Stimulated activated CD4-positive, alpha-beta T cell treated with anti-CD3 and anti-CD28 coated beads, Interleukin-12 subunit alpha, Interleukin-12 subunit beta, amount 100 ng/mL, for 48 hours (primary cell): Measurements from ENCODE around the gene PCCA.
A peak's percentile ranks its signal among the peaks of the same experiment; 100 is the strongest.
"Not testable (repeated sequence)": the region's sequence is repeated elsewhere in the genome, so short reads cannot be mapped to it uniquely, and the experiment has no call there.

ENCODE experiments used
- DNase-seq, 3 donors: peaks; one replicate each; pipeline ENCODE4 v3.0.0-alpha.2; 2020; ENCODE audit warnings: low read depth in 2 of 3, low spot score in 1 of 3

PCCA gene, protein sequence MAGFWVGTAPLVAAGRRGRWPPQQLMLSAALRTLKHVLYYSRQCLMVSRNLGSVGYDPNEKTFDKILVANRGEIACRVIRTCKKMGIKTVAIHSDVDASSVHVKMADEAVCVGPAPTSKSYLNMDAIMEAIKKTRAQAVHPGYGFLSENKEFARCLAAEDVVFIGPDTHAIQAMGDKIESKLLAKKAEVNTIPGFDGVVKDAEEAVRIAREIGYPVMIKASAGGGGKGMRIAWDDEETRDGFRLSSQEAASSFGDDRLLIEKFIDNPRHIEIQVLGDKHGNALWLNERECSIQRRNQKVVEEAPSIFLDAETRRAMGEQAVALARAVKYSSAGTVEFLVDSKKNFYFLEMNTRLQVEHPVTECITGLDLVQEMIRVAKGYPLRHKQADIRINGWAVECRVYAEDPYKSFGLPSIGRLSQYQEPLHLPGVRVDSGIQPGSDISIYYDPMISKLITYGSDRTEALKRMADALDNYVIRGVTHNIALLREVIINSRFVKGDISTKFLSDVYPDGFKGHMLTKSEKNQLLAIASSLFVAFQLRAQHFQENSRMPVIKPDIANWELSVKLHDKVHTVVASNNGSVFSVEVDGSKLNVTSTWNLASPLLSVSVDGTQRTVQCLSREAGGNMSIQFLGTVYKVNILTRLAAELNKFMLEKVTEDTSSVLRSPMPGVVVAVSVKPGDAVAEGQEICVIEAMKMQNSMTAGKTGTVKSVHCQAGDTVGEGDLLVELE

GRCh38 chr13:100088644-100089464 is at the start of gene PCCA:
Gene PCCA, plus strand, starts transcription at chr13:100089093. Its CDS starts 28 bp downstream, at chr13:100089121.
- peak; percentile 59 to 85 (median 67) for DNase-seq

DNA sequence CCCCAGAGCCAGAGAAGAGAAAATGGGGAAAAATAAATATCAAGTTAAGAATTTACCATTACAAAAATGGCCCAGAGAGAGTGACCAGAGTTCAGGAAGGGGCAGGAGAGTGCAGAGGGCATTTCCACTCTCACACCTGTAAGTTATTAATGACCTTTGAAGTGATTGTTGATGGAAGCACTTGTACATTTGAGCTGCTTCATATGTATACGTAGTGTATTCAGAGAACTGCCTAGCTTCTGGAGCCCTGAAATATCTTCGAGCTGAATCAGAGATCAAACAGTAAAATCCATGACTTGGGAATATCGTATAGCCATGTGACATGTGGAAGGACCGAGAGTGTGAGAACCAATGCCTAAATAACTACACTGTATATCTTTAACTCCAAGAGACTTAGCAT is 49.2 kb upstream of the PCCA start:
- DNase-seq = no peak

DNA sequence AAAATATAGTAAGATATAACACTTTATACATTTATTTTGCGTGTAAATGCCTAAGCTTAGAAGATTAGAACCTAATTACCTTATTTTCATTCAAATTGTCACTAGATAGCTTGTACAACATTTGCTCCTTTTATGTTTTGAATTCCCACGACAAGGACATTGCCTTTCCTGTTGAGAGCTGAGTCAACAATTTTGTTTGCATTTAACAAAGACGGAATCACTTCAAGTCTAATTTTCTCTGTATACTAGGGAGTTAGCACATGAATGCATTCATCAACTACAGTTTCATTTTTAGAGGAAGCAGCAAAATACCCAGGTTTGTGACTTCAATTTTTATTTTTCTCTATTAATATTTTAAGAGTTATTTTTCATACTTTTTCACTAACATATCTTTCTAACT is 48.7 kb upstream of the PCCA start:
- DNase-seq = no peak

DNA sequence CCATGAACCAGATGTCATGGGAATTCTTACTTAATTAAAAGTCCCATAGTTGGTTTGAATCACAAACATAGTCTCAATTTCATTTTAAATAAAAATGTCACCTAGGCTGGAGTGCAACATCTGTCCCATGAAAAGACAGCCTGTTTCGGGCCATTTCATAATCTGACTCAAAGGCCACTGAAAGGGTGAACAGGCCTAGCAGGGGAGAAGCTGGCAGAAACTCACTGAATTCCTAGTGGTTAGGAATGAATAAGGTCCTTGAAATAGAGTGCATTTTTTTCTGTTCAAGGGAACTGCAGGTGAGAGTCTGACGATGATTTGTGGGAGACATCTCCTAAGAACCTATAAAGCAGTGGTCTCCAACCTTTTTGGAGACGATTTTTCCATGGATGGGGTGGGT is 44.0 kb upstream of the PCCA start:
- no peak for DNase-seq

DNA sequence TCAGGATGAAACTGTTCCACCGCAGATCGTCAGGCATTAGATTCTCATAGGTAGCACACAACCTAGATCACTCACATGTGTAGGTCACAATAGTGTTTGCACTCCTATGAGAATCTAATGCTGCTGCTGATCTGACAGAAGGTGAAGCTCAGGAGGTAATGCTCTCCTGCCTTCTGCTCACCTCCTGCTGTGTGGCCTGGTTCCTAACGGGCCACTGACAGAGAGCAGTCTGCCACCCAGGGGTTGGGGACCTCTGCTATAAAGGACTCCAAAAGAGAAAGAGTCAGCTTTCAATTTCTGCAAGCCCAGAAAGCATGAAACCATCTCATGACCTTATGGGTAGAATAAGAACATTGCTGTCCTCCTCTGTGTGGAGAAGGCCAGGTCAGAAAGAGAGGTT is 43.5 kb upstream of the PCCA start:
- no peak for DNase-seq

DNA sequence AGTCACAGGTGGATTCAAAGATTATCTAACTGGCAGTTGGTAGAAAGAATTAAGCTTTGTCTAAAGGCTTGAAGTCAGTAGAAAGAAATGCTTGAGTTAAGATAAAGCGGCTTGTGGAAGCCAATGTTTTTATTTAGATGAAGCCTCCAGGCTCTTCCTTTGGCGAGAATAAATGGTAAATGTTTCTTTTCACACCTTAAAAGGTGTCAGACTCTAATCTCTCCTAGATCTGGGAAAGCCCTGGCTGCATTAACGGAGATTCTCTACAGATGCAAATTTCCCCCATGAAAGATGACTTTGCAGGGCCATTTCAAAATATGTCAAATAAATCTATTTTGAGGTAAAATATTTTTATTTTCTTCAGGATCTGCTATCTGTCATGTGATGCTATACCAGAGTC is 37.8 kb upstream of the PCCA start:
- DNase-seq = no peak

DNA sequence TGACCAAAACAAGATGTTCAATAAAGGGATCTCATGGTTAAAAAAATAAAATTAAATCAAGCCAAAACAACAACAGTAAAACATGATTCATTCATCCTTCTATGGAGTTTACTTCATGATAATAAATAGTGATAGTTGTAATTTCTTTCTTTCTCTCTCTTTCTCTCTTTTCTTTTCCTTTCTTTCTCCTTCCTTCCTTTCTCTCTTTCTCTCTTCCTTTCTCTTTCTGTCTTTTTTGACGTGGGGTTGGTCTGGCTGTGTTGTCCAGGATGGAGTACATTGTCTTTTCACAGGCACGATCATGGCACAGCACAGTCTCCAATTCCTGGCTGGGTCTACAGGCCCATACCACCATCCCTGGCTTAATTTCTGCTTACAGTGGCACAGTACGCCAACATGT is 29.1 kb upstream of the PCCA start:
- no peak for DNase-seq

GRCh38 chr13:100063333-100063732 is 25.6 kb upstream of the PCCA start:
- no peak for DNase-seq

GRCh38 chr13:100063906-100064305 is 25.0 kb upstream of the PCCA start:
- no peak for DNase-seq

DNA sequence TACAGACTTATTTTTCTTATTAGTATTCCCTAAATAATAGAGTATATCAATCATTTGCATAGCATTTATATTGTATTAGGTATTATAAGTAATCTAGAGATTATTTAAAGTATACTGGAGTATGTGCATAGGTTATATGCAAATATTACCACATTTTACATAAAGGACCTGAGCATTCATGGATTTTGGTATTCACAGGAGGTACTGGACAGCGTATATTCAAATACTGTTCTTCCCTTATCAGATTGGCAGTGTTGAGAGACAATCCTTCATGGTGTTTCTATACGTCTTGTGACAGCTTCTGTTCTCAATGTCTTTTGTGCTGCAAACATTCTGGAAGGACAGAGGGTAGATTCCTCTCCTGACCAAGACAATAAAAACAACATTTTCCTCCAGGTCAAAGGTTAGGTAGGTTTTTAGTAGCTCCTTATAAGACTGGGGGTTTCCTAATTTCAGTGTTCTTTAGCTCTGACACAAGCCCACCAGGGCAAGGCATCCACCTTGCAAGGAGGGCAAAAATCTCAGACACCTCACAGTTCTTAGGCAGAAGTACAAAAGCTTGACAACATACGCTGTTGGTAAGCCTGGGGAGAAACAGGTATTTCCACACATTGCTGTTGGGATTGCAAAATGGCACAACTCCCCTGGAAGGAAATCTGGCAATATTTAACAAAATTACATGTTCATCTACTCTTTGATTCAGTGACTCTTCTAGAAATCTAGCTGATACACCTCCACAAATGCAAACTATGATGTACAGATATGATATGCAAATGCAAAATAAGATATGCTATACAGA is 20.6 kb upstream of the PCCA start:
- no peak for DNase-seq

- DNase-seq = no peak
Observed at GRCh38 chr13:100069278-100069677, 19.6 kb upstream of the PCCA start.

GRCh38 chr13:100075700-100076587 is 12.9 kb upstream of the PCCA start:
- no peak for DNase-seq

- not testable (repeated sequence) for DNase-seq
Observed at GRCh38 chr13:100079003-100079402, 9.9 kb upstream of the PCCA start.

DNA sequence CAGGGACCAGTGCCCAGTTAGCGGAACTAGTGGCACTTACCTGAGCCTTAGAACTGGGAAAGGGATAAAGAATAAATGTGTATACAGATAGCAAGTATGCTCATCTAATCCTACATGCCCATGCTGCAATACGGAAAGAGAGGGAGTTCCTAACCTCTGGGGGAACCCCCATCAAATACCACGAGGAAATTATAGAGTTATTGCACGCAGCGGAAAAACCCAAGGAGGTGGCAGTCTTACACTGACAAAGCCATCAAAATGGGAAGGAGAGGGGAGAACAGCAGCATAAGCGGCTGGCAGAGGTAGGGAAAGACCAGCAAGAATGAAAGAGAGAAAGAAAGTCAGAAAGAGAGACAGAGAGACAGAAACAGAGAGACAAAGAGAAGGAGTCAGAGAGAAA is 5.5 kb upstream of the PCCA start:
- DNase-seq = not testable (repeated sequence)

GRCh38 chr13:100088273-100088643 is 635 bp upstream of the PCCA start:
- DNase-seq = no peak

- no peak for DNase-seq
Observed at GRCh38 chr13:100089465-100090032, 656 bp downstream of the PCCA start.

- DNase-seq = no peak
Observed at GRCh38 chr13:100090861-100091260, 2.0 kb downstream of the PCCA start.

DNA sequence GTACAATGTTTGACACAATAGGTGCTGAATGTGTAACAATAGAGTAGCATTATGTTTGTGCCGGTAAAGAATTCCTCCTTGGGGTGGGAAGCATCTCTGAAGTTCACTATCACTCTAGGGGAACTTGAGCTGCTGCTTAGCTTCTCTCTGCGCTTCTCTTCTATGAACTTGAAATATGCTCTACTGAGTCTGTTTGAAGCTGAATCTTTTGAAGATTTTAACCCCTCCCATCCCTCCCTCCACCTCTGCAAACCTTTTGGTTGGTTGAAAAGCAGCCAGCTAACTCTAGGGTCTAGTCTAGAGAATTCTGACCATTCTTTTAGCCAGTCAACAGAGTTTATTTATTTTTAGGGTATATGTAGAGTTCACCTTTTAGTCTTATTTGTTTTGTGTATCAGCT is 2.5 kb downstream of the PCCA start:
- DNase-seq = no peak

DNA sequence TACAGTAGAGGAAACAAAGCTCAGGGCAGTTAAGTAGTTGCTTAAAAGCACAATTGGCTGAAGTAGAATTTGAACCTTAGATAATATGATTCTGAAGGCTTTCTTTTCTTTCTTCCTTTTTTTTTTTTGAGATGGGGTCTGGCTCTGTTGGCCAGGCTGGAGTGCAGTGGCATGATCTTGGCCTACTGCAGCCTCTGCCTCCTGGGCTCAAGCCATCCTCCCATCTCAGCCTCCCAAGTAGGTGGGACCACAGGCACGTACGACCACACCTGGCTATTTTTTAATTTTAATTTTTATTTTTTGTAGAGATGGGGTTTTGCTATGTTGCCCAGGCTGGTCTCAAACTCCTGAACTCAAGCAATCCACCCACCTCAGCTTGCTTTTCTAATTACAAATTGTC is 3.4 kb downstream of the PCCA start:
- DNase-seq = not testable (repeated sequence)

- DNase-seq = no peak
Observed at GRCh38 chr13:100095498-100095897, 6.6 kb downstream of the PCCA start.
